Activated CD4-positive, alpha-beta T cell treated with anti-CD3 and anti-CD28 coated beads for 48 hours (primary cell): Measurements from ENCODE around the gene CZIB.
A peak's percentile ranks its signal among the peaks of the same experiment; 100 is the strongest.
"Not testable (repeated sequence)": the region's sequence is repeated elsewhere in the genome, so short reads cannot be mapped to it uniquely, and the experiment has no call there.

ENCODE experiments used
- DNase-seq: peaks from one replicate; pipeline ENCODE4 v3.0.0-alpha.2; 2020

CZIB gene

GRCh38 chr1:53188099-53188498 is 32.3 kb downstream of the CZIB start:
- no peak for DNase-seq

GRCh38 chr1:53187401-53187800 is 33.0 kb downstream of the CZIB start:
- no peak for DNase-seq

GRCh38 chr1:53186533-53186932 is 33.9 kb downstream of the CZIB start:
- DNase-seq = no peak

GRCh38 chr1:53185955-53186297 is 34.5 kb downstream of the CZIB start:
- DNase-seq = not testable (repeated sequence)

- no peak for DNase-seq
Measured at GRCh38 chr1:53183095-53183990, 37.1 kb downstream of the CZIB start.

- no peak for DNase-seq
Measured at GRCh38 chr1:53182716-53183094, 37.7 kb downstream of the CZIB start.

- DNase-seq = peak; percentile 91
Measured at GRCh38 chr1:53182111-53182593, 38.3 kb downstream of the CZIB start.

- no peak for DNase-seq
Measured at GRCh38 chr1:53180951-53181350, 39.5 kb downstream of the CZIB start.

- DNase-seq = no peak
Measured at GRCh38 chr1:53180226-53180625, 40.2 kb downstream of the CZIB start.

- DNase-seq = no peak
Measured at GRCh38 chr1:53176452-53177208, 43.8 kb downstream of the CZIB start.

- no peak for DNase-seq
Measured at GRCh38 chr1:53174971-53175913, 45.2 kb downstream of the CZIB start.

- DNase-seq = no peak
Measured at GRCh38 chr1:53172426-53173128, 47.9 kb downstream of the CZIB start.

GRCh38 chr1:53166912-53167311 is 53.5 kb downstream of the CZIB start:
- no peak for DNase-seq

- no peak for DNase-seq
Measured at GRCh38 chr1:53166366-53166765, 54.1 kb downstream of the CZIB start.

- no peak for DNase-seq
Measured at GRCh38 chr1:53165408-53165961, 54.9 kb downstream of the CZIB start.
